NCI-H2227 treated with DMSO at 0.1 percent for 48 hours (cell line): ENCODE data around the gene ZDHHC14.
A peak's percentile ranks its signal among the peaks of the same experiment; 100 is the strongest.

ENCODE experiments used
- DNase-seq: peaks from one replicate; lab custom pipeline; 2025; lab: John Stamatoyannopoulos, UW

The ZDHHC14 gene

GRCh38 chr6:157648561-157648960 lies 267.6 kb downstream of the ZDHHC14 start:
- no peak for DNase-seq

GRCh38 chr6:157649311-157650260 lies 268.6 kb downstream of the ZDHHC14 start:
- no peak for DNase-seq

- peak; percentile 53 for DNase-seq
These were observed 269.3 kb downstream of the ZDHHC14 start for GRCh38 chr6:157650261-157650640.

GRCh38 chr6:157650801-157651200 lies 269.8 kb downstream of the ZDHHC14 start:
- no peak for DNase-seq

- no peak for DNase-seq
These were observed 270.9 kb downstream of the ZDHHC14 start for GRCh38 chr6:157651731-157652490.

- no peak for DNase-seq
These were observed 271.8 kb downstream of the ZDHHC14 start for GRCh38 chr6:157652601-157653363.

GRCh38 chr6:157653521-157653920 lies 272.5 kb downstream of the ZDHHC14 start:
- no peak for DNase-seq

- no peak for DNase-seq
These were observed 274.1 kb downstream of the ZDHHC14 start for GRCh38 chr6:157655139-157655538.

GRCh38 chr6:157656437-157656997 lies 275.5 kb downstream of the ZDHHC14 start:
- DNase-seq, result no peak

GRCh38 chr6:157657754-157658153 lies 276.8 kb downstream of the ZDHHC14 start:
- no peak for DNase-seq

- no peak for DNase-seq
These were observed 277.3 kb downstream of the ZDHHC14 start for GRCh38 chr6:157658301-157658700.

GRCh38 chr6:157659536-157660271 lies 278.7 kb downstream of the ZDHHC14 start:
- DNase-seq, result no peak

GRCh38 chr6:157660414-157660813 lies 279.4 kb downstream of the ZDHHC14 start:
- DNase-seq, result no peak

- DNase-seq, result no peak
These were observed 280.7 kb downstream of the ZDHHC14 start for GRCh38 chr6:157661652-157662051.

GRCh38 chr6:157663261-157663660 lies 282.3 kb downstream of the ZDHHC14 start:
- no peak for DNase-seq

GRCh38 chr6:157665180-157665579 lies 284.2 kb downstream of the ZDHHC14 start:
- DNase-seq, result no peak

GRCh38 chr6:157666729-157667128 lies 285.7 kb downstream of the ZDHHC14 start:
- no peak for DNase-seq

- peak; percentile 25 for DNase-seq
These were observed 286.4 kb downstream of the ZDHHC14 start for GRCh38 chr6:157667211-157668008.

GRCh38 chr6:157668009-157668401 lies 287.0 kb downstream of the ZDHHC14 start:
- DNase-seq, result no peak

GRCh38 chr6:157668713-157669112 lies 287.7 kb downstream of the ZDHHC14 start:
- no peak for DNase-seq
